Measurements from ENCODE around the gene FOXP3.
A peak's percentile ranks its signal among the peaks of the same experiment; 100 is the strongest.

The FOXP3 gene

DNA sequence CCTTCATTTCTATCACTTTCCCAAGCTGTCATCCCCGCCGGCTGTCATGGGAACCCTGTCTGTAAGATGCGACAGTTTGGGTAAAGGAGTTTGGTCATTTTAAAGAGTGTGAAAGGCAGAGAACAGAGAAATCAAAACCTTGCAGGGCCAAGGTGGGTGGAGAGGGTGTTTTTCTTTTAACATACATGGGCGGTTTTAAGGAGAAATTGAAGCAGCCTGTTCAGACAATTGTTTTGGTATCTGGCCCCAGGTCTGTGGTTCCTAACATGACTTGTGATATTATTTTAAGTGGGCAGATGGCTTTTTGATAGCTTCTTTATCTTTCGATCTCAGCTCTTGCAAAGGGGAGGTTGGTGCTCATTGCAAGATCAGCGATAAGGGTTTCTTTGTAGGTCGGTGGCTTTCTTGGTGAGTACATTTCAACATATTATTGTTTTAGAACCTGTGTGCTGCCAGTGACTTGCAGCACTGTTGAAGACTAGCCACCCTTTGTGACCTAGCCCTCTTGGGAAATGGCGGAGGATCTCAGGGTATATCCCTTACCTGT lies 8.7 kb upstream of the FOXP3 start:
- no peak for DNase-seq (ENCODE audit: low spot score)

DNA sequence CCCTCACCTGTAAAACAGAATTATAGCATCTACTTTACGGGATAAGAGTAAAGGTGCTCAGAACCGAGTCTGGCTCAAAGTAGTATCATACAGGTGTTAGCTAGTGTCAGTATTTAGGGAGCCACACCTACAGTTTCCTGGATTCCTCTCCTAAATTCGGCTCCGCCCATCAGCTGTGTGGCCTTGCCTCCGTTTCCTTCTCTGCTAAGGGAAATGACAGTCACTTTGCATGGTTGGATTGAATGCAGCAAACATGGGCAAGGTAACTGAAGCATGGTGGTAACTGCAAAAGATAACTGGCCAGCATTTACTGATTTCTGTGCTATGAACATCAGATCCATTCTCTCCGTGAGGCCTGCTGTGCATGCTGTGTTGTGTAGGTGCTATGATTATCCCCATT lies 7.9 kb upstream of the FOXP3 start:
- DNase-seq (ENCODE audit: low spot score), result no peak

DNA sequence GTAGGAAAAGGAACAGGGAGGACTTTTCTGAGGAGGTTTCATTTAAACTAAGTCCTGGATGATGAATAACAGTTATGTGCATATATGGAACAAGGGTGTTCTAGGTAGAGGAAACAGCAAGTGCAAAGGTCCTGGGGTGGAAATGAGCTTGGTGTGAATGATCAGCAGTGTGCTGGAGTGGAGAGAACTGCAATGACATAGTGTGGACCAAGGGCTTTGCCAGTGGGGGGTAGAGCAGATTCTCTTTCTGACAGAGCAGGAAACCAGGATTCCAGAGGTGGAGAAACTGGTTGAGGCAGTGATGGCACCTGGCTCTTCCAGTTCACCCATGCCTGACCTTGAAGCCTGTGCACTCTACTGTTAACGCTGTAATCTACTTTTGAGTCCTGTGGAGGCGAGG lies 6.8 kb upstream of the FOXP3 start:
- DNase-seq (ENCODE audit: low spot score), result no peak

GRCh38 chrX:49270249-49270921 lies 5.9 kb upstream of the FOXP3 start:
- DNase-seq (ENCODE audit: low spot score), result no peak

DNA sequence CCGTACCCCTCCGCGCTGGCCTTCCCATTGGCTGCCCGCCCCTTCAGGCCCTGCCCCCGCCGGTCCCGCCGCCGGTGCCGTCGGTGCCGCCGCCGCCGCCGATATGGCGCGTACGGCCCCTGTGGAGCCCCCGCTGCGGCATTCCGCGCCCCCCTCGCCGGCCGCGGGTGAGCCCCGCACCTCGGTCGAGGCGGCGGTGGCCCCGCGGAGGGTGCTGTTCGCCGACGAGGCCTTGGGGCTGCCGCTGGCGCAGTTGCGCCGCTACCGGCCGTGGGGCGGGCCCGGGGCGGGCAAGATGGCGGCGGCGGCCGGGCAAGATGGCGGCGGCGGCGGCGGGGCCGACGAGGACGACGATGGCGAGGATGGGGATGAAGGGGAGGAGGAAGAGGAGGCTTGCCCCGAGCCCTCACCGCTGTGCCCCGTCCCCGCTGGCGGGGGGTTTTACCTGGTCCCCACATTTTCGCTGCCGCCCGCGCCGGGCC lies 5.3 kb upstream of the FOXP3 start, which contains the start of gene PPP1R3F:
Gene PPP1R3F (plus strand): TSS at position 27 of the 482 bp plus-strand sequence. CDS start 77 bp downstream, at position 104.
- no peak for DNase-seq (ENCODE audit: low spot score)

GRCh38 chrX:49269010-49269766 lies 4.7 kb upstream of the FOXP3 start:
- peak; percentile 90 for DNase-seq (ENCODE audit: low spot score)

GRCh38 chrX:49268702-49269009 lies 4.1 kb upstream of the FOXP3 start:
- DNase-seq (ENCODE audit: low spot score), result no peak

DNA sequence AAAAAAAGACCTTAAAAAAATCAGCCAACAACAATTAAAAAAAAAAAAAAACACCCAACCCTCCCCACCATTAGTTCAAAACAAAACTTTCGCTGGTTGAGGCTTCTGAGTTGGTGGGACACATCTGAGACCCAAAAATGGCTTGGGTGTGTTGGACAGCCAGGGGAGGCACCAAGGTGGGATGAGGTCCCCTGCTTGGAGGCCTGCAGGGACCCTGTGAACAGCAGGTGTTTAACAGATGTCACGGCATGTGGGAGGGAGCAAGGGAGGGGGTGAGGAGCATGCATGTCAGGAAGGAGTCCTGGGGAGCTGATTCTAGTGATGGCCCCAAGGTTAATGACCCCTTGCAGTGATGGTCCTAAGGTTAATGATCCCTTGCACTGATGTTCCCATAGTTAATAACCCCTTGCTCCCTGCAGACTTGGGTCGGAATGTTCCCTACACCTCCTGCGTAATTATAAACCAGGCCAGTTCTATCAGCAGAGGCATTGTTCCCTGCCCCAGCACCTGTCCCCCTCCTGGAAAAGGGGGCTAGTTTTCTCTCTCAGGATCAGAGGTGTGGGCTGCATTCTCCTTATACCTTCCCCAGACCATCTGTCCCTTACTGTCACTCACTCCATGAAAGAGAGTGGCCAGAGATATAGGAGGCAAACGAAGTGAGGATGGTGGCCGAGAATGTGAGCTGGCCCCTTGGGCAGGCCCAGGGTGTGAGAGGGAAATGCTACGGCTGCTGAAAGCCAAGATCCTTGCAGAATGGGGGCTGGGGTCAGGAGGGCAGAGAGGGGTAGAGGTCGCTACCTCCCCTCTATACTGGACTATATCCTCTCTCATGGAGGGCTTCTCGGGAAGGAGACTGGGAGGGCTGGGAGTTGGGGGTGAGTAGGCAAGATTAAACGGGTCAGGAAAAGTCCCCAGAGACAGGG lies 2.3 kb upstream of the FOXP3 start:
- no peak for DNase-seq (ENCODE audit: low spot score)

DNA sequence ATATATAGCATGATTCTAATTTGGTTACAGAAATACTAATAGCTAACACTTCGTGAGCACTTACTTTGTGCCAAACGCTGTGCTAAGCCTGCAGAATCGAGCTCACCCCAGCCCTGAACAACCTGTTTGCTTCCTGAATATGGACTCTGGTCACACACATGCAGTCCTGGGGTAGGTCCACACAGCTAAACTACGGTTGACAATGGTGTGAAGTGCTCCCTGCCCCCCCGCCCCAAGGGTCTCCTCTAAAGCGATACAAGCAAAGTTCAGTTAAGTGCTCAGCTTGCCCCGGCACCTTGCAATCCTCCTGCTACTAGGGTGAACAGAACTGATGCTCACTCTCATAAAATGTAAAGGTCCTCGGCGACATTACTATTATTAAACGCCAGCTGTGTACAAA lies 879 bp downstream of the FOXP3 start:
- no peak for DNase-seq (ENCODE audit: low spot score)

- no peak for DNase-seq (ENCODE audit: low spot score)
Observed at GRCh38 chrX:49262603-49263002, 1.9 kb downstream of the FOXP3 start.

DNA sequence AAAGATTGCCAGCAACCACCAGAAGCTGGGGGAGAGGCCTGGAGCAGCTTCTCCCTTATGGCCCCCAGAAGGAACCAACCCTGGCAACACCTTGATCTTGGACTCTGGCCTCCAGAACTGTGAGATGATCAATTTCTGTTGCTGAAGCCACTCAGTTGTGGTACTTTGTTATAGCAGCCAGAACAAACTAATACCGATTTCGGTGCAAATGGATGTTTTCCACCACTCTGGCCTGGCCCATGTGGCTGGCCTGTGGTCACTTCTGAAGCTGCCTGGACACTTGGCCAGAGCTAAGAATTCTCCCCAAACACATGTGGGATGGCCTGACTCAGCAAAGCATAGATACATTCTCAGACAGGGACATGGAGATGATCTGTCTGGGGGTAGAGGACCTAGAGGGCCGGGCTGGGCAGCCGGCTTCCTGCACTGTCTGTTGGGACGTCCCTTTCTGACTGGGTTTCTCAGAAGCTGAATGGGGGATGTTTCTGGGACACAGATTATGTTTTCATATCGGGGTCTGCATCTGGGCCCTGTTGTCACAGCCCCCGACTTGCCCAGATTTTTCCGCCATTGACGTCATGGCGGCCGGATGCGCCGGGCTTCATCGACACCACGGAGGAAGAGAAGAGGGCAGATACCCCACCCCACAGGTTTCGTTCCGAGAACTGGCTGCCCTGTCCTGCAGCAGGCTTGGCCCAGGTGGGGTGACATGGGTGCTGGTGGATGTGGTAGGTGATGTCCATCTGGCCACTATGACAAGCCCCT lies 4.1 kb downstream of the FOXP3 start:
- no peak for DNase-seq (ENCODE audit: low spot score)

DNA sequence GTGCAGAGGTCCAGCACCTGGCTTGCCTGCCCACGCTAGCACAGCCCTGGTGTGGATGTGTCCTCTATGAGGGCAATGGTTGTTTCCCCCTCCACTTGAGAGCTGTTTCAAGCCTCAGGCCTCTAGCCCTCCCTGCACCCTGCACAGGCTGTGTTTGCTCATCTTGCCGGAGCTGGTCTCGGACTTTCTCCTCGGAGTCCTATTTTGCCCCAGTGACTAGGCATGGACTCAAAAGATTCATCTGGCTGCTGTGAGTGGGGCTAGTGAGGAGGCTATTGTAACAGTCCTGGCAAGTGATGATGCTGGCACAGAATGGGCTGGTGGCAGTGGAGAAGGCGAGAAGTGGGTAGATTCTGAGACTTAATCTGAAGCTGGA lies 5.8 kb downstream of the FOXP3 start:
- DNase-seq (ENCODE audit: low spot score), result no peak

GRCh38 chrX:49257846-49258748 lies 6.4 kb downstream of the FOXP3 start:
- DNase-seq (ENCODE audit: low spot score), result no peak

DNA sequence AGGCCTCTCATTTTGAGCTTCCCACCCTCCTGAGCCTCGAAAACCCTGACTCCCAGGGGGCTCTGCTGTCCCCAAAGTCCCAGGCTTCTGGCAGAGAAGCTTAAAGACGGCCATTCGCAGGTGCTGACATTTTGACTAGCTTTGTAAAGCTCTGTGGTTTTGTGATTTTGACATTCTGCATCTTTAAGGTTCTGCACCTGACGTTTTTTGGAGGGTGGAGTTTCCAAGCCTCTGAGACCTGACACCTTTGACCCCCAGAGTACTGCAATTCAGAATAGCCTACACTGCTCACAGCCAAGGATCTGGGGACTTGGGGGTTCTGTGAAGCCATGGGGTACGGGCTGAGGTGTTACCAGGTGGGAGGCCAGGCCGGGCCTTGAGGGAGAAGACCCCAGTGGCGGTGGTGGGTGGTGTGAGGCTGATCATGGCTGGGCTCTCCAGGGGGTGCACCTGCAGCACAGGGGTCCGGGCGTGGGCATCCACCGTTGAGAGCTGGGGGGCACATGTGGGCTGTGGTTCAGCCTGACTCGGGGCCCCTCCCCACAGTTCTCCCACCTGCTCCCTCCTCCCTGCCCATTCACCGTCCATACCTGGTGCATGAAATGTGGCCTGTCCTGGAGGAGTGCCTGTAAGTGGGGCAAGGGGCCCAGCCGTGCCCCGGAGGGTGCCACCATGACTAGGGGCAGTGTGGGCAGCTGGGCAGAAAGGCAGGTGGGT lies 7.3 kb downstream of the FOXP3 start:
- DNase-seq (ENCODE audit: low spot score), result no peak

DNA sequence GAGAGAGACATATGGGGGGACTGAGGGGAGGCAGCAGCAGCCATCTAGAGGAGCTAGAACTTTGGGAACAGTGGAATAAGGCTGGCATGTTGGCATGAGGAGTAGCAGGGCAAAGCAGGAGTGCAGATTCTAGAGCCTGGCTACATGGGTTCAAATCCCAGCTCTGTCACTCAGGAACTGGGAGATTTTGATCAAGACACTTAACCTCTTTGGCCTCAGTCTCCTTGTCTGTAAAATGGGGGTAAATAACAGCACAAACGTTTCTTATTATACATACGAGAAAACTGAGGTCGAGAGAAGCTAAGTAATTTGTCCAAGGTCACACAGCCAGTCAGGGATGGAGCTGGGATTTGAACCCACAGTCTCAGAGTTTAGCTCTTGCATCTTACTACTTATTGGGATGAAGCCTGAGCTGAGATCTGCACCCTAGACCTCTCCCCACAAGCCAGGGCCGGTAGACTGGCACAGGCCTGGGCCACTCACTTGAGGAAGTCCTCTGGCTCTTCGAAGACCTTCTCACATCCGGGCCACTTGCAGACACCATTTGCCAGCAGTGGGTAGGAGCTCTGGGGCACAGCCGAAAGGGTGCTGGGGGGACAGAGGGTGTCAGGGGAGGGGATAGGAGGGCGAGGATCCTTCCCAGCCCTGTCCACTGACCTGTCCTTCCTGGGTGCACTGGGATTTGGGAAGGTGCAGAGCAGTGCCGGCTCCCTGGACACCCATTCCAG lies 8.1 kb downstream of the FOXP3 start:
- DNase-seq (ENCODE audit: low spot score), result no peak

DNA sequence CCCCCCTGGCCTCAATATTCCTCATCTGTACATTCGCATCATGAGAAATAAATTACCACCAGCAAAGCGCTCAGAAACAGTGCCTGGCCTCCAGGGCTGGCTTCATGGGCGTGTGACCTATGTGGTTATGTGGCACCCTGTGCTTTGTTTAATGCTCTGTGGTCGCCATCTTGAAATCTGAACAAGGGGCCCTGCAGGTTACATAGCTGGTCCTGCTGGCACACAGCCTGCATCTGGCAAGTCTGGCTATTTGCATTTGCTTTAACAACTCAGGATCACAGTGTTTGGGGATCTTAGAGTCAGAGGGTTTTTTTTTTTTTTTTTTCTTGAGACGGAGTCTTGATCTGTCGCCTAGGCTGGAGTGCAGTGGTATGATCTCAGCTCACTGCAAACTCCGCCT lies 9.9 kb downstream of the FOXP3 start:
- no peak for DNase-seq (ENCODE audit: low spot score)

- DNase-seq (ENCODE audit: low spot score), result no peak
Observed at GRCh38 chrX:49251325-49251724, 13.2 kb downstream of the FOXP3 start.

- DNase-seq (ENCODE audit: low spot score), result no peak
Observed at GRCh38 chrX:49250578-49250977, 13.9 kb downstream of the FOXP3 start.

GRCh38 chrX:49250066-49250465 lies 14.4 kb downstream of the FOXP3 start:
- DNase-seq (ENCODE audit: low spot score), result no peak

Measured in HuH-7 (cell line).